ENCODE results near the gene MYG1.

MYG1 gene

GRCh38 chr12:53268630-53269562, 30.6 kb upstream of the MYG1 start:
- H3K4me3 ChIP-seq (ENCODE audit: low read depth, low read length), result peak overlapping the region; percentile 69
- TF ChIP-seq, protein P1, sequence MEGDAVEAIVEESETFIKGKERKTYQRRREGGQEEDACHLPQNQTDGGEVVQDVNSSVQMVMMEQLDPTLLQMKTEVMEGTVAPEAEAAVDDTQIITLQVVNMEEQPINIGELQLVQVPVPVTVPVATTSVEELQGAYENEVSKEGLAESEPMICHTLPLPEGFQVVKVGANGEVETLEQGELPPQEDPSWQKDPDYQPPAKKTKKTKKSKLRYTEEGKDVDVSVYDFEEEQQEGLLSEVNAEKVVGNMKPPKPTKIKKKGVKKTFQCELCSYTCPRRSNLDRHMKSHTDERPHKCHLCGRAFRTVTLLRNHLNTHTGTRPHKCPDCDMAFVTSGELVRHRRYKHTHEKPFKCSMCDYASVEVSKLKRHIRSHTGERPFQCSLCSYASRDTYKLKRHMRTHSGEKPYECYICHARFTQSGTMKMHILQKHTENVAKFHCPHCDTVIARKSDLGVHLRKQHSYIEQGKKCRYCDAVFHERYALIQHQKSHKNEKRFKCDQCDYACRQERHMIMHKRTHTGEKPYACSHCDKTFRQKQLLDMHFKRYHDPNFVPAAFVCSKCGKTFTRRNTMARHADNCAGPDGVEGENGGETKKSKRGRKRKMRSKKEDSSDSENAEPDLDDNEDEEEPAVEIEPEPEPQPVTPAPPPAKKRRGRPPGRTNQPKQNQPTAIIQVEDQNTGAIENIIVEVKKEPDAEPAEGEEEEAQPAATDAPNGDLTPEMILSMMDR (IDR thresholded peaks at IDR 0.05; ENCODE audit: low read depth, low read length), result no peak
- in situ Hi-C loops (cut with HindIII; ENCODE audit: low sequenced_read_pairs), result no loop called here
- DNase-seq (ENCODE audit: low read depth, low spot score), result peak; percentile 15

GRCh38 chr12:53274445-53274844, 25.1 kb upstream of the MYG1 start:
- in situ Hi-C loops (cut with HindIII; ENCODE audit: low sequenced_read_pairs), result no loop called here
- TF ChIP-seq, protein P1 (IDR thresholded peaks at IDR 0.05; ENCODE audit: low read depth, low read length), result no peak
- no peak for DNase-seq (ENCODE audit: low read depth, low spot score)
- H3K4me3 ChIP-seq (ENCODE audit: low read depth, low read length), result no peak overlapping the region

DNA sequence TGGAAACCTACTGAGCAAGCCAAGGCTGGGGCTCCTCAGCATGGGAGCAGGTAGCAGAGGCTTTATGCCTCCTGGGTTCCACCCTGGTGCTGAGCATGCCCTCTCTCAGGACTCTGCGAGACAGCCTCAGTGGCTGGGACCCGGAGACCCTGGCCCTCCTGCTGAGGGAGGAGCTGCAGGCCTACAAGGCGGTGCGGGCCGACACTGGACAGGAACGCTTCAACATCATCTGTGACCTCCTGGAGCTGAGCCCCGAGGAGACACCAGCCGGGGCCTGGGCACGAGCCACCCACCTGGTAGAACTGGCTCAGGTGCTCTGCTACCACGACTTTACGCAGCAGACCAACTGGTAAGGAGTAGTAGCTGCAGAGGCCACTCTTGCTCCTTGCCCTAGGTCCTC, 23.0 kb upstream of the MYG1 start:
- H3K4me3 ChIP-seq (ENCODE audit: low read depth, low read length), result no peak overlapping the region
- in situ Hi-C loops (cut with HindIII; ENCODE audit: low sequenced_read_pairs), result no loop called here
- no peak for DNase-seq (ENCODE audit: low read depth, low spot score)
- TF ChIP-seq, protein P1 (IDR thresholded peaks at IDR 0.05; ENCODE audit: low read depth, low read length), result no peak

- in situ Hi-C loops (cut with HindIII; ENCODE audit: low sequenced_read_pairs), result no loop called here
- TF ChIP-seq, protein P1 (IDR thresholded peaks at IDR 0.05; ENCODE audit: low read depth, low read length), result no peak
- no peak overlapping the region for H3K4me3 ChIP-seq (ENCODE audit: low read depth, low read length)
- DNase-seq (ENCODE audit: low read depth, low spot score), result no peak
These were observed 21.5 kb upstream of the MYG1 start for GRCh38 chr12:53277981-53278380.

- in situ Hi-C loops (cut with HindIII; ENCODE audit: low sequenced_read_pairs), result no loop called here
- DNase-seq (ENCODE audit: low read depth, low spot score), result no peak
- TF ChIP-seq, protein P1 (IDR thresholded peaks at IDR 0.05; ENCODE audit: low read depth, low read length), result no peak
These were observed 20.1 kb upstream of the MYG1 start for GRCh38 chr12:53279283-53279869.

GRCh38 chr12:53279888-53280498, 19.5 kb upstream of the MYG1 start:
- no peak overlapping the region for H3K4me3 ChIP-seq (ENCODE audit: low read depth, low read length)
- in situ Hi-C loops (cut with HindIII; ENCODE audit: low sequenced_read_pairs), result no loop called here
- TF ChIP-seq, protein P1 (IDR thresholded peaks at IDR 0.05; ENCODE audit: low read depth, low read length), result no peak
- no peak for DNase-seq (ENCODE audit: low read depth, low spot score)

More at GRCh38 chr12:53279283-53279869, 20.1 kb upstream of the MYG1 start:
- H3K4me3 ChIP-seq (ENCODE audit: low read depth, low read length), result no peak overlapping the region
